HG02840 (cell line): ENCODE measurements around the gene AGBL1.

Source experiments
- ATAC-seq: cut with Tn5 transposase; IDR thresholded peaks from one replicate; pipeline ENCODE4 v1.9.1; 2021; ENCODE audit warnings: mild to moderate bottlenecking, moderate library complexity, moderate number of reproducible peaks; ENCODE audit not compliant: unreplicated experiment, low FRiP score

The AGBL1 gene

DNA sequence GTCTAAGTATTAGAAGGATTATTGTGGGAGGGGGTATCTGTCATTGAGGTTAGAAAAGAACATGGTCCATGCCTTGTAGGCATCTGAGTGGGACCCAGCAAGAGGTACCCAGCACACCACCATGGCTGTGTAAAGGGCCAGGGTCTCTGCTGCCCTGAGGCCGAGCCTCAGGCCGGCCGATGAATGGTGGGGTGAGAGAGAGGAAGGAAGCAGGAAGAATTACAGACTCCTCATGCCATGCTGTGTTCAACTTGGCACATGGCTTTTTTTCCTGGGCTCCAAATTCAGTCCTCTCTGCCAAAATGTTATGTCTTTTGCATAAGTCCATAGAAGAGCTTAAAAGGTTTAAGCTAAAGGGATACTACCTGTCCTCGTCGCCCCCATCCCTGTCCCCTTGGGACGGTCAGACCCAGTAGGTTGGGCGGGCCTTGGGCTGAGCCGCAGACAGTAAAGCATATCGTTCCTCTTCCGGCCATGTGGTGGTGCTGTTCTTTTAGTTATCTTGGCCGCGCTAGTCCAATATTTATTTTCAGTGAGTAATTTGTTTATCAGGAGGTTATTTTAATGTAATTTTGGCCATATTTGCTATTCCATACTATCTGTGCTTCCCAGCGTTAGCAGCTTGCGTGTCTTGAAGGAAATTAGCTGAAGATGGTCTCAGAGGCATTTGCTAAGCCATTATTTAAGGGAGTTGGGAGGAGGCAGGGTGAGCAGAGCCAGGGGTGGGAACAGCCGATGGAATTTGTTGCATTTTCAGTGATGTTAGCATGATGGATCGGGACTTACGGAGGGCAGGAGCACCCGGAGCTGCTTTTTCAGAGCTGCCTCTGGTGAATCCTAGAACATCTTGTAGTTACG lies 152.4 kb downstream of the AGBL1 start:
- ATAC-seq = no peak

DNA sequence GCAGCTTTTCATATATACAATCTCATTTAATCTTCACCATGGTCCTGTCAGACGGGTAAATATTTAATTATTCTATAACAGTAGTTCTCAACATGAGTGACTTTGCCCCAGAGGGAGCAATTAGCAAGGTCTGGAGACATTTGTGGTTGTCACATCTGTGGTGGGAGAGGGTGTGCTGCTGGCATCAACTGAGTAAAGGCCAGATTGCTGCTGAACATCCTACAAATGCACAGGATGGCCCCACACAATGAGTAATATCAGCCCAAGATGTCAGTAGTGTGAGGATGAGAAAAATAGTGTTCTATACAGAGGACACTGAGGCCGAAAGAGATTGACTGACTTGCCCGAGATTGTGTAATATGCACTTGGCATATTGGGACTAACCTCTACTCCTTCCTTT lies 156.0 kb downstream of the AGBL1 start:
- no peak for ATAC-seq

DNA sequence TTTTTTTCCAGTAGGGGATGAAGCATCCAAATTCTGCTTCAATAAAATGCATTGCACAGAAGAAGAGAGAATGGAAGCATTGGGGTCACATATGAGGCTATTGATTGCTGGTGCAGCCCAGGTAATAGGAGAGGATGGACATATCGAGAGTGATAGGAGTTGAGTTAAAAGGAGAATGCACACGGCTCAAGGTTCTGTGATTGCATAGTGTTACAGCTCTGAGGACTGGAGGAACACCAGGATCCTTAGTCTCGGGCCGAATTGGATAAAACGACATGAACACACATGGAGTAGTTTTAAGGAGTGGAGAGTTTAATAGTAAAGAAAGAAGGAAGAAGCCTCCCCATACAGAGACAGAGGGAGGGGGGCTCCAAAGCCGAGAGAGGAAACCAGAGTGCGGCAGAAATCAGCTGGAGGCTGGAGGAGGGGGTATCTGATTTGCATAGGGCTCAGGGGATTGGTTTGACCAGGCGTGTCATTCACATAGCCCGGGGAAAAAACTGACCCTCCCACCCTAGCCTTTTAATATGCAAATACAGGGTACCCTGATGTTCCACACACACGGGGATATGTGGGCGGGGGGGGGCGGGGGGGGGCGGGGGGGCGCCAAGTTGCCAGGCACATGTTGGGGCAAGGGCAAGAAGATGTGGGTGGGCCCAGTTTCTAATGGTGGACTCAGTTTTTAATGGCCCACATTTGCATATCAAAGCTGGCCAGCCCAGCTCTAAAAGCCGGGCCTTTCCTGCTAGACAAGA lies 156.9 kb downstream of the AGBL1 start:
- no peak for ATAC-seq

DNA sequence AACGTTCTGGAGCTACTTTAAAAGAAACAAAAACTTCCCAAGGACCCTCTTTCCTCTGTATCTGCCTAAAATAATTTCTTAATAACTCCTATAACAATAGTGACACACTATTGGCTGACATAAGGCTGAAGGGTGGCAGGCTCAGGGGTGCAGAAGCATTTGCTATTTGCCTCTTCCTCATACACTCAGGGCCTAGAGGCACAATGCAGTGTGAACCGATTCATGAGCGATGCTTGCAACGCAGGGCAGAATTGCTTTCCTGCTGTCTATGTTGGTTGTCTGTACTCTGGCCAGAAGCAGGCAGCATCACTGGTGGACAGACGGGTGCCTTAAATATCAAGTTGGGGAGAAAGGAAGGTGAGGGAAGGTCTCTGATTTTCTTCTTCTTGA lies 157.4 kb downstream of the AGBL1 start:
- ATAC-seq = no peak

GRCh38 chr15:86247249-86247955 lies 167.7 kb downstream of the AGBL1 start:
- ATAC-seq = no peak

- ATAC-seq = no peak
Measured at GRCh38 chr15:86255247-86255646, 175.6 kb downstream of the AGBL1 start.

DNA sequence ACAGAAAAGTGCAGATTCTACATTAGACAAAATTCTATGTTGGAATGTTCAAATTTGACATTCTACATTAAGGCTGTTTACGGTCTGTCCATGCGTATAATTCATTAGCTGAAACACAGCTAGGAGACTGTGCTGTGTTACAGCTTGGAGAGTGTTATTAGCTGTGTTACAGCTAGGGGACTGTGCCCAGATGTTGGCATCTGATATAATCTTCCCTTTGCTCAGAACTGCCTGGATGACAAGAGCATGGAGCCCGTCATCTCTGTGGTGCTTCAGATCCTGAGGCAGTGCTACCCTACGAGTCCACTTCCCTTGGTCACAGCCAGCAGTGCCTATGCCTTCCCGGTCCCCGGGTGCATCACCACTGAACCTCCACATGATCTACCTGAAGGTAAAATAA lies 177.0 kb downstream of the AGBL1 start:
- ATAC-seq = no peak

DNA sequence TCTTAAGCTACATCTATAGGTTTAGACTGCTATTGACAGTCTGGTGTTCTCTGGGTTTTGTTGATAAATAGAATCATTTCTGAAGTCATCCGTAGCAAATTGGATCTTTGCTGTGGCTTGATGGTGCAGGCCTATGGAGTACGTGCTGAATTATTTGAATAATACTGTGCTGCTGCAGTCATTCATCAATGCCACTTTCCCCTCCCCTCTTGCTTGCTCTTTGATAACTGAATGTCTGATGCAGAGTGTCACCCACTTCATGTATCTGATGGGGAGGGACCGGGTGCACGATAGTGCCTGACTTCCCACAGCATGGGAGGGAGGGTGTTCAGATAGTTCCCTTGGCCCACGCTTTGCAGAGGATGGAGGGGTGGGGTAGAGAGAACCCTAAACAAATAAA lies 179.9 kb downstream of the AGBL1 start:
- no peak for ATAC-seq

GRCh38 chr15:86263230-86263629 lies 183.6 kb downstream of the AGBL1 start:
- ATAC-seq = no peak

GRCh38 chr15:86266896-86267484 lies 187.3 kb downstream of the AGBL1 start:
- ATAC-seq = no peak

DNA sequence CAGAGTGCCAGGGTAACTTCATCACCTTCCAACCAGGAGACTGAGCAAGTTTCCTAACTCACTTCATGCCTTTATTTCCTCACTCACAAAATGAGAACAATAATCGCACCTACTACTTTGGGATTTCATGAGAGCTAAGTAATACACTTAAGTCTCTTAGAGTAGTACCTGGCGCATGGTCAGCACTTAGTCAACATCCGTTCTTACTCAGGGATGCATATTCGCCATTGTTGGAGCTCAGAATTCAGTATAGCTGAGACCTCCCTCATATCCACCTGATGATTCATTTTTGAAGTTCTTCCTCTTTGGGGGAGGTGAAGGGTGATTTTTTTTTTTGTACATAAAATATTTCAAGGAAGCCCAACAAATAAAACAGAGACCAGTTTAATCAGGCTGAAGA lies 188.2 kb downstream of the AGBL1 start:
- ATAC-seq = no peak

- ATAC-seq = no peak
Measured at GRCh38 chr15:86268558-86268957, 188.9 kb downstream of the AGBL1 start.

GRCh38 chr15:86273309-86273708 lies 193.6 kb downstream of the AGBL1 start:
- no peak for ATAC-seq

GRCh38 chr15:86275361-86275760 lies 195.7 kb downstream of the AGBL1 start:
- ATAC-seq = no peak

GRCh38 chr15:86278586-86278985 lies 198.9 kb downstream of the AGBL1 start:
- ATAC-seq = no peak

- no peak for ATAC-seq
Measured at GRCh38 chr15:86284635-86285034, 205.0 kb downstream of the AGBL1 start.

DNA sequence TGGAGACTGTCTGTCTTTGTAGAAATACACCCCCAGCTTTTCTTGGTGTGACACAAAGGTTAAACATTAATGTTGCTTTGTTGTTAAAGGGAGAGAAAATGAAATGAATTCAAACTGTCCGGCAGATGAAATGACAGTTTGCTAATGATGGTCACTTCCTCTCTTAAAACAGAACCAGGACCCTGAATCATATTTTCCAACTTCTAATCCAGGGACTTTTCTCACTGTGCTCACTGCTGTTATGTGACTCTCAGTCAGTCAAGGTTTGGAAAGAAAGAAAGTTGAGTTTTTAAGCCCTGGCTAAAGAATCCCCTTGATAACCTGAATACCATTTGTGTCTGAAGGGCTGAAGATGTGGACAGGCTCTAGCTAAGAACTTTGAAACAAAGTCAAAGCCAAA lies 215.8 kb downstream of the AGBL1 start:
- ATAC-seq = no peak

- no peak for ATAC-seq
Measured at GRCh38 chr15:86296769-86297168, 217.1 kb downstream of the AGBL1 start.

GRCh38 chr15:86300390-86301125 lies 220.9 kb downstream of the AGBL1 start:
- no peak for ATAC-seq
